Renal pelvis (tissue), 4 donors: ENCODE data around the gene MYCBPAP. TPM values are rescaled to one million over a fixed set of nuclear protein-coding genes. Genes with fewer than 3 reads are reported as not detected.
A peak's percentile ranks its signal among the peaks of the same experiment; 100 is the strongest.

Experiments used
- DNase-seq: peaks from one replicate; pipeline ENCODE4 v3.0.0-alpha.2; 2013
- polyA plus RNA-seq, 3 donors: library from polyadenylated mRNA; unstranded; fragments of 120-200 nt; gene quantifications; one replicate each; pipeline ENCODE4 v1.2.1, GENCODE V29; 2013; ENCODE audit not compliant: insufficient read length in 3 of 3

MYCBPAP gene
- polyA plus RNA-seq, 3 donors, result 1.4 to 2.4 (median 2.3) TPM

GRCh38 chr17:50536683-50537646 lies 28.7 kb downstream of the MYCBPAP start:
- no peak for DNase-seq

- no peak for DNase-seq
Measured at GRCh38 chr17:50537721-50538548, 29.7 kb downstream of the MYCBPAP start.

DNA sequence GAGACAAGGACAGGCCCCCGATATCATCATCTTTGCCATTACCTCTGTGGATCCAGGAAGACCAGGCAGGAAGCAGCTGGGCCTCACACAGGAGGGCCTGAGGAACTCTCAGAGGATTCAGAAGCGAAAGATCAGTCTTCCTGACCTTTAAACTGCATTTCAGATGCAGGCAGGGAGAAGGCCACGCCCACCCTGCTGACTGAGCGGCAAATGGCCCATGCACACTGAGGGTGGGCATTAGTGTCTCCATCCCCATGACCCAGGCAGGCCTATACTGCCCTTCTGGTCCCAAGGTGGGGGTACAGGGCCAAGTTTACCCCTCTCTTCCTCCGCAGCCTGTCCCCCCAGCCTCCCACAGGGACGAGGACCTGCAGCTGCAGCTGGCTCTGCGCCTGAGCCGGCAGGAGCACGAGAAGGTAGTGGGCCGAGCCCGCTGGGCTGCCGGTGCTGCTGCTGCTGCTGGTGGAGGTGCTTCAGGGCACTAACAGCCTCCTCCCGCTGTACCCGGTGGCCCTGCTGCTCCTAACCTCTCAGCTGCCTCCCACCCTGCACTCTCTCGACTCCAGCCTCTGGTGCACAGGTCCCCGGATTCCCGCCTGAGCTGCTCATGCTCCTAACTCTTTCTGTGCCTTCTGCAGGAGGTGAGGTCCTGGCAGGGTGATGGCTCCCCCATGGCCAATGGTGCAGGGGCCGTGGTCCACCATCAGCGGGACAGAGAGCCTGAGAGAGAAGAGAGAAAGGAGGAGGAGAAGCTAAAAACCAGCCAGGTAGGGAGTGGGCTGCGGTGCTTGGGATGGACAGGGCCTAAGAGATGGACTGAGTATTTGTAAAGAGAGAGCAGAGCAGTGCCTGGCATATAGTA lies 30.5 kb downstream of the MYCBPAP start:
- DNase-seq, result no peak

DNA sequence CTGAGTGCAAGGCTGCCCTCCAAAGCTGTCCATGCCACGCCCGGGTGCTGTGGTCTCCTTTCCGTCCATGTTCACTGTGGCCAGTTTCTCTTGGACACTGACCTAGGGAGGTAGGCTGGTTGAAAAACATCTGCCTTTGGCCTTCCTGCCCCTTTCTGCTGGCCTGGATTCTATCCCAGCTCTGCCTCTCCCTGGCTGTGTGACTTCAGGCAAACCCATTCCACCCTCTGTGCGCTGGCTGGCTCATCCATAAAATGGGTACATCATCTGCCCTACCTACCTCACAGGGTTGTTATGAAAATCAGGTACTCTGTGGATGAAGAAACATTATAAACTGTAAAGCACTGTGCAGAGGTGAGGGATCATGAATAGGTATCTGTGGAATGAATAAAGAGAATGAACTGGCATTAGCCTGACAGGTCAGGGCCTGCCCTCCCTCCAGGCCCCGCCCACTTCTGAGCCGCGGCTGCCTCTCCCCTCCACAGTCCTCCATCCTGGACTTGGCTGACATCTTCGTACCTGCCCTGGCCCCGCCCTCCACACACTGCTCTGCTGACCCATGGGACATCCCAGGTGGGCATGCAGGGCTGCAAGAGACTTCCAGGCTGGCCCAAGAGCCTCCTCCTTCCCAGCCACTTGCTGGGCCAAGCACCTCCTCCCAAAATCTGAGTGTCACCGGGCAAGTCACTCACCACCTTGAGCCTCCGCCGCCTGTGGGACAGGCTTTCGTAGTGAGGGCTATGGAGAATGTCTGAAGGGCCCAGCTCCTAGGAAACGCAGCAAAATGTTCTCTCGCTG lies 31.7 kb downstream of the MYCBPAP start:
- DNase-seq, result no peak

DNA sequence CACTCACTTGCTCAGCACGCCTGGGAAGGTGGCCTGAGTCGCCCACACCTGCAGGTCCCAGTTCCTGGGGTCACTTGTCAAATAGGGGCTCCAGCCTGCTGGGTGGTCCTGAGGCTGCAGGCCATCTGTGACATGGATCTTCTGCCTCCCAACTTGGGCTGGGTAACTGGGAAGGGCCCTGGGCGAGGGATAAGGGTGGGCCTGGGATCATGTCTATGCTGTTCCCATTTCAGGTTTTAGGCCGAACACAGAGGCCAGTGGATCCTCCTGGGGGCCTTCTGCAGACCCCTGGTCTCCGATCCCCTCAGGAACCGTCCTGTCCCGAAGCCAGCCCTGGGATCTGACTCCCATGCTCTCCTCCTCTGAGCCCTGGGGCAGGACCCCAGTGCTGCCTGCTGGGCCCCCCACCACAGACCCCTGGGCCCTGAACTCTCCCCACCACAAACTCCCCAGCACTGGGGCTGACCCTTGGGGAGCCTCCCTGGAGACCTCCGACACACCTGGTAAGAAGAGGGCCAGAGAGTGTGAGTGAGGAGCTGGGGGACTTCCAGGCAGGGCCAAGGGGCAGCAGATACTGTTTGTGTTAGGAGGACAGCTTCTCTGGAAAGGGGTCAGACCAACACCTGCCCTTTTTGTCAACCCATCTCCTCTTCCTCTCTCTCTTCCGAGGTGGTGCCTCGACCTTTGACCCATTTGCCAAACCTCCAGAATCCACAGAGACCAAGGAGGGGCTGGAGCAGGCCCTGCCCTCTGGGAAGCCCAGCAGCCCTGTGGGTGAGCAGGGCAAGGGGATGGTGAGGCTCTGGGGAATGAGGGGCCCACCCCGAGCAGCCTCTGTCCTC lies 32.5 kb downstream of the MYCBPAP start:
- DNase-seq, result no peak

GRCh38 chr17:50541402-50541715 lies 33.1 kb downstream of the MYCBPAP start:
- DNase-seq, result no peak

GRCh38 chr17:50541716-50542688 lies 33.8 kb downstream of the MYCBPAP start:
- peak; percentile 87 for DNase-seq

- no peak for DNase-seq
Measured at GRCh38 chr17:50542795-50543774, 34.8 kb downstream of the MYCBPAP start.

DNA sequence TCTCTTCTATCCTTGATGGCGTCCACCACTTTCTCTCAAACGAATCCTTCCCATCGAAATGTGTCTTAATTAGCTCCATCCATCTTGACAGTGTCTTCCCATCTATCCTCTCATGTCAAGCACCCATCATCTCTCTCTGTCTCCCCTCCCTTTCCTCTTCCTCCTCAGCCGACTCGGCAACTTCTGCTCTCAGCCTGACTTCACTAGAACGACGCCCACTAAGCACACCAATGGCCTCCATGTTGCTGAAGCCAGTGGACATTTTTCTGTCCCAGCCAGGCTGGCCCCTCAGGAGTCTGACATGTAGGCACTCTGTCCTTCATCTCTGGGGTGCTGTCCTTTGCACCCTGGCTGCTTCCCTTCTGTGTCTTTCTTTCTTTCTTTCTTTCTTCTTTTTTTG lies 36.3 kb downstream of the MYCBPAP start:
- no peak for DNase-seq

DNA sequence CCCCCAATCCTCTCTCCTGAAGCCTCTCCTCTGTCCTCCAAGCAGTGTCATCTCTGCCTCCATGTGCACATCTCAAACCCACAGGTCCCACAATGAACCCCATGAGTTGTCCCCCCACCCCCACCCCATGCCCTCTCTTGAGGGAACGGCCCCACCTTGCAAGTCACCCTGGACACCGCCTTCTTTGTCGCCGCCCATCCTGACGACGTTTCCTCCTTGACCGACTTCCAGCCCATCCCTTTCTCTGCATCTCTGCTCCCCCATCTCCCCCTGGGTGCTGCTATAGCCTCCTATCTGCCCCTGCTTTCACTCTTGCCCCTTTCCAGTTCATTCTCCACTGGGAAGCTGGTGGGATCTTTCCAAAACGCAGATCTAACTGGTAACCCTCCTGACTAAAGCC lies 37.1 kb downstream of the MYCBPAP start:
- no peak for DNase-seq

DNA sequence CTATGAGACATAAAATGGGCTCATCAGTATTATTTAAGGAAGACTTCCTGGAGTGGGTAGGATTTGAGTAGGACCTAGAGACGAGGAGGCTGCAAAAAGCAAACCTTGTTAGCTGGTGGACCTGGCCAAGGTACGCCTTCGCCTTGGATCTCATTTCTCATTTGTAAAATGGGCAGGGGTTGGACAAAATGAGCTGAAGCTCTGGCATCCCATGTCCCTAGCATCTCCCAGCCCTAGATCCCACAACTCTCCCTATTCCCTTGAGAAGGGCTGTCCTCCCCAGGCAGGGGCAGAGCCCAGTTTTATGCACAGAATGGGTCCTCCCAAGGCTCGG lies 38.4 kb downstream of the MYCBPAP start:
- DNase-seq, result no peak

- DNase-seq, result peak; percentile 87
Measured at GRCh38 chr17:50547035-50547735, 38.9 kb downstream of the MYCBPAP start, which contains the start of gene SPATA20. TSS of gene SPATA20 (plus strand) at chr17:50547174. CDS start at chr17:50547209, 35 bp downstream.

DNA sequence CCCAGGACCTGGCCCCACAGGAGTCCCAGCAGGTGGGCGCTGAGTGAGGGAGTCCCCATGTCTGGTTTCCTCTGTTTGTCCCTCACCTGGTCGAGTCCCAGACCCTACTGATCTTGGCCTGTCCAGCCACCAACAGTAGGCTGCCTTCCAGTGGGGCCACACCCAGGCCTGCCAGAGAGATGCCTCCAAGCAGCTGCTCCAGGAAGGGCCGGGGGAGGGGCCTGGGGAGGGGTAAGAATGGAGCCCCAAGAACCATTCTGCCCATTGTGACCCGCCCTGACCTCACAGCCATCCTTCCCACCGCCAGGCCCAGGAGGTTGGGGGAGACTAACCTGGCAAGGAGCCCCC lies 39.5 kb downstream of the MYCBPAP start:
- DNase-seq, result no peak

GRCh38 chr17:50548831-50549230 lies 40.6 kb downstream of the MYCBPAP start:
- no peak for DNase-seq

DNA sequence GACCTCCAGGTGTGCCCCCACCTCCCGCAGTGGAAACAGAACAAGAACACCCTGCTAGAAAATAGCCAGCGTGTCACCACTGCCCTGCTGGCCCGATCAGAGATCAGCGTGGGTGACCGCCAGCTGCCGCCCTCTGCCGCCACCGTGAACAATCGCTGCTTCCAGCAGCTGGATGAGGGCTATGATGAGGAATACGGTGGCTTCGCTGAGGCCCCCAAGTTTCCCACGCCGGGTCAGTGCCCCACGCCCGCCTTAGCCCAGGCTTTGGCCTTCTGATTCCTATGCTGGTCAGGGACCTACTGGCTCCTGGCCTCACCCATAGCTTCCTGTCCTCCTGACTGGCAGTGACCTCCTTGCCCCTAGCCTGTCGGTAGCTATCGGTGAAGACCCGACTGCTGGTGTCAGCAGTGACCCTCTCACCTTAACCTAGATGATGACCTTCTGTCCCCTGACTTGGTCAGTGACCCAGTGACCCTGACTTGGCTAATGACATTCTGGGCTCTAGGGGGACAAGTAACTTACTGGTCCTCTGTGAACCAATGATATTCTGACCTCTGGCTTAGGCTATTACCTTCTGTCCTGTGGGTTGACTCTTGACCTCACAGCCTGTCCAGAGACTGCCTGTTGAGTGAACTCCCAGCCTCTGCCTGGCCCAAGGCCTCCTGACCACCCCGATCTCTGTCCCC lies 41.2 kb downstream of the MYCBPAP start:
- no peak for DNase-seq

DNA sequence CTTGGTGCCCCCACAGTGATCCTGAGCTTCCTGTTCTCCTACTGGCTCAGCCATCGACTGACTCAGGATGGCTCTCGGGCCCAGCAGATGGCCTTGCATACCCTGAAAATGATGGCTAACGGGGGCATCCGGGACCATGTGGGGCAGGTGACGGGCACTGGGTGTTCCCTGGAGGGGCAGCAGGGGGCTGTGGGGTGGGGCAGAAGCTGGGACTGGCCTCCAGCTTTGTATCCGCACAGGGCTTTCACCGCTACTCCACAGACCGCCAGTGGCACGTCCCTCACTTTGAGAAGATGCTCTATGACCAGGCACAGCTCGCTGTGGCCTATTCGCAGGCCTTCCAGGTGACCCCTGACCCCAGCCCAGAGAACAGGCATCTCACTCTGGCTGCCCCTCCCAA lies 41.7 kb downstream of the MYCBPAP start:
- no peak for DNase-seq
